Measurements from ENCODE around the gene GLRA2. TPM values are rescaled to one million over a fixed set of nuclear protein-coding genes. Genes with fewer than 3 reads are reported as not detected.

GLRA2 gene
- total RNA-seq (ENCODE audit: low replicate concordance), result 0.38 and 1.6 TPM in 2 replicates
- long read RNA-seq, partial matches to known transcripts, result 0 of 2 reads
- long read RNA-seq, other reads (novel, unspliced or antisense), result 2 of 2 reads

DNA sequence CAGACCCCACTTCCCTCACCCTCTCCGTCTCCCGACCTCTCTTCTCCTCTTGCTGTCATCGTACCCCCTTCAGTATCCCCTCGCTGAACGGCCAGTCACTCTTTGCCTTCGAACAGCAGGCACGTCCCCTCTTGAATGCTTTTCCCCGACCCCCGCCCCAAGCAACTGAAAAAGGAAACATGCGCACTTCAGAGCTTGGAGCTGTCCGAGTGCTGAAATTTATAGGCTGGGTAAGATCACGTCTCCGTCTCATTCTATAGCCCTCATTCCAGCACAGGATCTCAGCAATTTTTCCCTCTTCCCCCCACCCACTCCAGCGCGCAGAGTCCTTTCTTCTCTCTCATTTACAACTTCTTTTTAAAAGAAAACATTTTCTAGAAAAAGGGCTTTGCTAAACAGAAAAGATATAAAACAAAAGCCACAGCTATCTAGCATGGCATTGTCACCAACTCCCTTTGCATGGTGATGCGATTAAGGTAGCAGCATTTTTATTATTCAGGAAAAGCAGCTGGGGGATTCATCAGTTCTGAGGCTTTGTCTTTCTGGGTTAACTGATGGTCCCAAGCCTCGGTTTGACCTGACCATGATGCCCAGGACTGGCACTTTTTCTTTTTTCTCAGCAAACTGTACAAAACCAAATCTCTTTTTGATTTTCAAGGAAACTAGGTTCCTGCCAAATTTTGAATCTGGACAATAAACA lies at the start of gene GLRA2:
Gene GLRA2, plus strand, starts transcription at position 247 of the 700 bp plus-strand sequence. CDS start 522 bp downstream, outside the sequence.
- Mint-ChIP-seq H3K4me1 (ENCODE audit: unreplicated experiment) (peaks cover 4% of the 10 kb centered on the region), H3K27ac (no peak within 1 kb of the TSS), H3K27me3 (no peaks in the 10 kb centered on the region), H3K9me3 (no peaks in the 10 kb centered on the region), H3K36me3 (no peaks in the 10 kb centered on the region), H3K4me3 (peak within 1 kb of the TSS; percentile 88)
- TF ChIP-seq, protein P1, sequence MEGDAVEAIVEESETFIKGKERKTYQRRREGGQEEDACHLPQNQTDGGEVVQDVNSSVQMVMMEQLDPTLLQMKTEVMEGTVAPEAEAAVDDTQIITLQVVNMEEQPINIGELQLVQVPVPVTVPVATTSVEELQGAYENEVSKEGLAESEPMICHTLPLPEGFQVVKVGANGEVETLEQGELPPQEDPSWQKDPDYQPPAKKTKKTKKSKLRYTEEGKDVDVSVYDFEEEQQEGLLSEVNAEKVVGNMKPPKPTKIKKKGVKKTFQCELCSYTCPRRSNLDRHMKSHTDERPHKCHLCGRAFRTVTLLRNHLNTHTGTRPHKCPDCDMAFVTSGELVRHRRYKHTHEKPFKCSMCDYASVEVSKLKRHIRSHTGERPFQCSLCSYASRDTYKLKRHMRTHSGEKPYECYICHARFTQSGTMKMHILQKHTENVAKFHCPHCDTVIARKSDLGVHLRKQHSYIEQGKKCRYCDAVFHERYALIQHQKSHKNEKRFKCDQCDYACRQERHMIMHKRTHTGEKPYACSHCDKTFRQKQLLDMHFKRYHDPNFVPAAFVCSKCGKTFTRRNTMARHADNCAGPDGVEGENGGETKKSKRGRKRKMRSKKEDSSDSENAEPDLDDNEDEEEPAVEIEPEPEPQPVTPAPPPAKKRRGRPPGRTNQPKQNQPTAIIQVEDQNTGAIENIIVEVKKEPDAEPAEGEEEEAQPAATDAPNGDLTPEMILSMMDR (conservative IDR thresholded peaks at IDR 0.05), result no peak
- DNase-seq (ENCODE audit: extremely low spot score, unreplicated experiment), result no peak

DNA sequence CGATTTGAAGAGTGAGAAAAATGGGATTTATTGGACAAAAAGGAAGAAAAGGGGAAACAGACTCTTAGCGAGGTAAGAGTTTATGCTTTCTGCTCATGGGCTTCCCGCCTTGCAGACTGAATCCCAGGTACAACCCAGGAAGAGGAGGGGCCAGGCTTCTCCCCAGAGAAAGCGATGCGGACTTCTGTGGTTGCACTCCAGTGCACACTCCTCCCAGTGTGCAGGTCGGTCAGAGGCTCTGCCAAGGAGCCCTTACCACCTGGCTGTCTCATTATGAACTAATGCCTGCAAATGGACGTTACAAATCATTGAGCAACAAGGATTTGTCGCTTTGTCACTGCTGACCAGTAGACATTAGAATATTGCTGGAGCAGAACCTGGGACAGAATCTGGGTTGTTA lies 39.9 kb upstream of the GLRA2 start:
- Mint-ChIP-seq H3K9me3 (no peaks in the 10 kb centered on the region), H3K27ac (no peak overlapping the region), H3K4me3 (no peak overlapping the region), H3K27me3 (no peaks in the 10 kb centered on the region), H3K4me1 (ENCODE audit: unreplicated experiment) (no peaks in the 10 kb centered on the region), H3K36me3 (no peaks in the 10 kb centered on the region)
- TF ChIP-seq, protein P1 (conservative IDR thresholded peaks at IDR 0.05), result no peak
- no peak for DNase-seq (ENCODE audit: extremely low spot score, unreplicated experiment)

DNA sequence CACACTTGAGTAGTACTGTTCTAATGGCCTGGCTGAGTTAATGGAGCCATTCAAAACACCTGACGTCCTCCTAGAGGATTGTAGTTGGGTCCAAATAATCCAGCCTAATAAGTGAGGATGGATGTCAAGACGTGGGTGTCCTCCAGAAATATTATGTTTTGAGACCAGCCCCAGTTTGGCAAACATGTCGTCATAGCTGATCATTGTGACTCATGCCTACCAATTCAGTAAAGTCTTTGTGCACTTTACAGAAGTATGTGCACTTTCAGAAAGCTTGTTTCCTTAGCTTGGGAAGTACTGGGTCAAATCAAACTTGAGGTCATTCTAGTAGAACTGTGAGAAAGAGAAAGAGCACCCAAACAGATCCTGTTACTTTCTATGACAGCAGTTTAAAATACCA lies 37.6 kb upstream of the GLRA2 start:
- Mint-ChIP-seq H3K9me3 (no peaks in the 10 kb centered on the region), H3K4me1 (ENCODE audit: unreplicated experiment) (no peaks in the 10 kb centered on the region), H3K27ac (no peak overlapping the region), H3K4me3 (no peak overlapping the region), H3K36me3 (no peaks in the 10 kb centered on the region), H3K27me3 (no peaks in the 10 kb centered on the region)
- no peak for DNase-seq (ENCODE audit: extremely low spot score, unreplicated experiment)
- TF ChIP-seq, protein P1 (conservative IDR thresholded peaks at IDR 0.05), result no peak

DNA sequence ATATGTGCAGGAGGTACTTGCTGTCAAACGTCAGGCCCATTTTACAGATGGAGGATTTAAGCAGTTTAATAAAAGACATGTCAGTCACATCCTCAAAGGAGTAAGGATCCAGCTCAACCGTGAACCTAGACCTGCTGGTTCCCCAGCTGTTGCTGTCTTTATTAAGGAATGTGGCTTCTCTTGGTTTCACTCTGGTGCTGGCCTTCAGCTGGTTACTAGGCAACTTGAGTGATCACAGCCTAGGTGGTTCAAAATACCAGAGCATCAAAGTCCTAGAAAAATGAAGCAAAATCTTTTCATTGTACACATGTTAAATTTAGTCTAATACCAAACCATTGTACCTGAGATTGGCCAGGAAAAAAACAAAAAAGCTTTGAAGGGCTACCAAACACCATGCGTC lies 32.7 kb upstream of the GLRA2 start:
- Mint-ChIP-seq H3K36me3 (no peaks in the 10 kb centered on the region), H3K27me3 (no peaks in the 10 kb centered on the region), H3K9me3 (no peaks in the 10 kb centered on the region), H3K4me1 (ENCODE audit: unreplicated experiment) (no peaks in the 10 kb centered on the region), H3K27ac (peak overlapping the region; percentile 65), H3K4me3 (no peak overlapping the region)
- no peak for DNase-seq (ENCODE audit: extremely low spot score, unreplicated experiment)
- TF ChIP-seq, protein P1 (conservative IDR thresholded peaks at IDR 0.05), result no peak

DNA sequence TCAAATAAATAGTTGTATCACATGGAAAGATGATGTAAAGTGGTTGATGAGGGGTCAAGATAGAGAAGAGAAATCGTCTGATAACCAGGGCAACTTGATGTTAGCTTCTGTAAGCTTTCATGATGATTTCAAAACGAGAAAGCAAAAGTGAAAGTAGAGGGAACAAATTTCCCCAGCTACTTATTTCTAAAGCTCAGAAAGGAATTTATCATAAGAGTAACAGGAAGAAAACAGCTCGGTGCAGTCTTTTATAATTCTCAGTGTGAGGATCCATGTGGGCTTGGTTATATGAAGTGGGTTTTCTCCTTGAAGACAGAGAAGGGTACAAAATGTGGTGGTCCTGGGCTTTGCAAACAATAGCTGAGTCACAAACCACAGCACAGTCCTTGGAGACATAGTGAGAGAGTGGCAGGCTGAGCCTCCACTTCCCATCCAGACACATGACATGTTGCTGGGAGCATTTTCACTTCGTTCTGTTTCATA lies 32.1 kb upstream of the GLRA2 start:
- no peaks in the 10 kb centered on the region for H3K36me3 Mint-ChIP-seq
- TF ChIP-seq, protein P1 (conservative IDR thresholded peaks at IDR 0.05), result no peak
- peak overlapping the region; percentile 65 for H3K27ac Mint-ChIP-seq
- no peaks in the 10 kb centered on the region for H3K4me1 Mint-ChIP-seq (ENCODE audit: unreplicated experiment)
- H3K27me3 Mint-ChIP-seq, result no peaks in the 10 kb centered on the region
- no peak for DNase-seq (ENCODE audit: extremely low spot score, unreplicated experiment)
- H3K4me3 Mint-ChIP-seq, result peak overlapping the region; percentile 48
- H3K9me3 Mint-ChIP-seq, result no peaks in the 10 kb centered on the region

Data from type B pancreatic cell (in vitro differentiated cells).